GM19099 (cell line): ENCODE results near the gene APEH.

Experiments
- POLR2A ChIP-seq: IDR thresholded peaks from 3 replicates; pipeline ENCODE4 v1.6.1; 2011; ENCODE audit warnings: low read depth; ENCODE audit not compliant: insufficient read length; ENCODE audit errors: extremely low read depth

The APEH gene

DNA sequence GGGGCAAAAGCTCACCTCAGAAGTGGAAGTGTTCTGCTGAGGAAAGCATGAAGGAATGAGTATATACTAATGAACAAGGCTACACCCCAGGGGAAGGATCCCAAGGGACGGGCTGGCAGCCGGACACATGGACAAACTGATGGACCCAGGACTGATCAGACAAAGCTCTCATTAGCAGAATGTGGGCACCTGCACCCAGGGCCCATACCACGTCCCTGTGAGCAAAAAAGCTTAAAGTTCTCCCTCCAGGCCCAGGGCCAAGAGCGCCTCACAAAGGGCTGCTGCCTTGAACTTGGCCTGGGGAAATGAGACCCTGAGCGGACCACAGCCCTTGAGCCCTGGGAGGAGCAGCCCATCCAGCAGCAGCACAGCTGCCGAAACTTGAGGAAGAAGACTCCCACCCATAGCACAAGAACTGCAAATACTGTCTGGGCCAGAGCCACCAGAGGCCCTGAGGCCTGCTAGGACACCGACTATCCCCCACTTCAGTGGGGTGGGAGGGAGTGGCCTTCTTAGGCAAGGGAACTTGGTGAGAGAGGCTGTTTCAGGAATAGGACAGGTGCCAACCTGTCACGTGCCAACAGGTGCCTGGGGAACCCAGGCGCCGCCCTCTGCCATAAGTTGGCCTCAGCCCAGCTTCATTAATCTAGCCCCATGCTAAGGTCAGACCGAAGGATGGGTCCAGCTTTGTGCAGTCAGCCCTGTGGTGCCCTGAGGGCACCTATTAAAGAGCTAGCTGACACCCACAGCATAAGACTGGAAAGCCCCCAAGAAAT is 51.9 kb downstream of the APEH start:
- no peak for TF ChIP-seq POLR2A

DNA sequence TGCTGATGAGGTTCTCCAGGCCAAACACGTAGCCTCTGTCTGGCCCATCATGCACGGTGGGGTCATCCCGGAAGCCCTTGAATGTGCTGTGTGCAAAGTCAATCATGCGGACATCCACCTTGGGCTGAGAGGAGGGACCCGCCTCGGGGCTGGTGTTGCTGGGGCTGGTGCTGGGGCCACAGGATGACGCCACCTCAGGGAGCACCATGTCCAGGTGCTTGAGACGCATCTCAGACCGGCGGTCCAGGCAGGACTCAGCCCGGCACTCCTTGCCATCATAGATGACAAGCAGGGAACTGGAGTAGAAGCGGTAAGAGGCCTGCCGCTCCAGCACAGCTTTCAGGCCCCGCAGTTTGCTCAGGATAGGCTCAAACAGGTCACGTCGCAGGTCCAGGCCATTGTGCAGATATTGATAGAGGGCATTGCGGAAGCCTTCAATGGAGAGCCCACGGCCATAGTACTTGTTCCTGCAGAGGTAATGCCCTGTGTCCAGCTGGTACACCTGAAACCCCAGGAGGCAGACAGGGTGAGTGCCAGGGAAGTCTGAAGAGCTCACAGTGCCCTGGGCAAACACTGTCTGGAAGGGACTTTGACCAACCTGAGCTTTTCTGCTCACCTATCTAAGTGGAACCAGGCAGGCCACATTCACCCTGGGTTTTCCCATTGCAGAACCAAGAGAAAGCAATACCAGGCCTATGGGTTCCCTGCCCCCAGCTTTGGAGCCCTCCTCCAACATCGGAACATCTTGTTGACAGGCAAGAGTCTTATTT is 53.2 kb downstream of the APEH start:
- TF ChIP-seq POLR2A, result no peak

DNA sequence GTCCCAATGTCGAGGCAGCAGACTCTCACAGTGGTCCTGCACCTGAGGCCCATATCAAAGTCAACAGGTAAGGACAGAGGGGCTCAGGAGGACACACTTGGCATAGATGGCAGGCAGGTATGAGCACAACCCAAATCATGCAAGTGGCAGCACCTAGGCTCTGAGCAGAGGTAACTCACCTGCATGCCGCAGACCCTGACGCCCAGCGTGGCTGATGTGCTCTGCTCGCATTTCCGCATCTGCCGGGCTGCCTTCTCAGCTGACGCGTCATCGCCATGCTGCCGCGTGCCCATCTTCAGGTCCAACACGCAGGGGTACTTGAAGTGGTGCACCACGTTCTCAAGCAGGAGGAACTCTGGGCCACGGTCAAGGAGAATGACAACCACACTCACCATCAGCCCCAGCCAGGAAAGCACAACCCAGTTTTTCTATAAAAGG is 53.8 kb downstream of the APEH start:
- no peak for TF ChIP-seq POLR2A

DNA sequence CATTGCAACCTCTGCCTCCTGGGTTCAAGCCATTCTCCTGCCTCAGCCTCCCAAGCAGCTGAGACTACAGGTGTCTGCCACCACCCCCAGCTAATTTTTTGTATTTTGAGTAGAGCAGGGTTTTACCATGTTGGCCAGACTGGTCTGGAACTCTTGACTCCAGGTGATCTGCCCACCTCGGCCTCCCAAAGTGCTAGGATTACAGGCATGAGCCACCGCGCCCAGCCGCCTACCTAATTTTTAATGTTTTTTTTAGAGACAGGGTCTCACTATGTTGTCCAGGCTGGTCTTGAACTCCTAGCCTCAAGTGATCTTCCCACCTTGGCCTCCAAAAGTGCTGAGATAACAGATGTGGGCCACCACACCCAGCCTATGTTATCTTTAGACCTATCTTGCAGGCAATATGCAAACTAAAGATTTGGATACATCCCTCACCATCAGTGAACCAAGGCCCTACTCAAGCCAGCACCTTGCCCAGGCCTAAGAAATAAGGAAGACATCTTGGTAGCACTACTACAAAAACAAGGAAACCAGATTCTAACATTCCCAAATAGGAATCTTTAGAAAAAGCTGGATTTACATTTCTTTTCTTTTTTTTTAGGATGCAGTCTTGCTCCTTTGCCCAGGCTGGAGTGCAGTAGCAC is 55.9 kb downstream of the APEH start:
- TF ChIP-seq POLR2A, result no peak

- no peak for TF ChIP-seq POLR2A
These were observed 58.4 kb downstream of the APEH start for GRCh38 chr3:49732597-49732996.

DNA sequence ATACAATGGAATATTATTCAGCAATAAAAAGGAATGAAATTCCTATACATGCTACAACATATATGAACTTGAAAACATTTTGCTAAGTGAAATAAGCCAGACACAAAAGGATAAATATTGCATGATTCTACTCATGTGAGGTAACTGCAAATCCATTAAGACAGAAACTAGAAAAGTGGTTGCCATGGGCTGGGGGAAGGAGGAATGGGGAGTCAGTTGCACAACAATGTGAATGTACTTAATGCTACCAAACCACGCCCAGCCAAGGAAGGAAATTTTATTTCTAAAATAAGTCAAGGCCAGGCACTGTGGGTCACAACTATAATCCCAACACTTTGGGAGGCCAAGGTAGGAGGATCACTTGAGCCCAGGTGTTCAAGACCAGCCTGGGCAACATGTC is 59.4 kb downstream of the APEH start:
- no peak for TF ChIP-seq POLR2A
